HG03280 (cell line): ENCODE data around the gene CAMK1.

Experiments used
- ATAC-seq: cut with Tn5 transposase; IDR thresholded peaks from one replicate; pipeline ENCODE4 v1.9.1; 2021; ENCODE audit warnings: mild to moderate bottlenecking, moderate library complexity; ENCODE audit not compliant: unreplicated experiment

The CAMK1 gene

DNA sequence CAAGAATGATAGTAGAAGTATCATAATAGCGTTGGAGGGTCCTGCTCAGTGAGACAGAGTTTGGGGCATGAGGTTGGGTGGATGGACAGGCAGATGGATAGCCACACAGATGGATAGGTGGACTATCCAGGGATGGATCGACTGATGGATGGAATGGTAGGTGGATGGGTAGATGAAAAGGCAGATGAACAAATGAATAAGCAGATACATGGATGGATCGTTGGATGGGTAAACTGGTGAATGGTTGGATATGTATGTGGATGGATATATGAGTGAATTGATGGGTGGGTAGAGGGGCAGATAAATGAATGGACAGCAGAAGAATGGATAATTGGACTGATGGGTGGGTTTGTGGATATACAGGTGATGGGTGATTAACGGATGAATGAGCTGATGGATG lies 56.6 kb downstream of the CAMK1 start:
- ATAC-seq: no peak

DNA sequence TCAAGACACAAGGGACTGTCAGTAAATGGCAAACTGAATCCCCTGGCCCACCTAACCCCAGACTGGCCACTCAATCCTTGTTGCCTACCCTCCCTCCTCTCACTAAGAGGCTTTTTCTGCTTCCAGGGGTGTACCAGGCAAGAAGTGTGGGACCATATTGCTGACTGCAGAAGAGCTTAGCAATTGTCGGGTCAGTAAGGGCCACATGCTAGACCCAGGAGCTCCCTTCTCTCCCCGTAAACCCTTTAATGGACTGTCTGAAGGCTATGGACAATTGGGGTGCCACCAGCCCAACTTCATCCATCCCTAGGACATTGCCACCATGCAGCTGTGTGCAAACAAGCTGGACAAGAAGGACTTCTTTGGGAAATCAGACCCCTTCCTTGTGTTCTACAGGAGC lies 57.3 kb downstream of the CAMK1 start:
- no peak for ATAC-seq

DNA sequence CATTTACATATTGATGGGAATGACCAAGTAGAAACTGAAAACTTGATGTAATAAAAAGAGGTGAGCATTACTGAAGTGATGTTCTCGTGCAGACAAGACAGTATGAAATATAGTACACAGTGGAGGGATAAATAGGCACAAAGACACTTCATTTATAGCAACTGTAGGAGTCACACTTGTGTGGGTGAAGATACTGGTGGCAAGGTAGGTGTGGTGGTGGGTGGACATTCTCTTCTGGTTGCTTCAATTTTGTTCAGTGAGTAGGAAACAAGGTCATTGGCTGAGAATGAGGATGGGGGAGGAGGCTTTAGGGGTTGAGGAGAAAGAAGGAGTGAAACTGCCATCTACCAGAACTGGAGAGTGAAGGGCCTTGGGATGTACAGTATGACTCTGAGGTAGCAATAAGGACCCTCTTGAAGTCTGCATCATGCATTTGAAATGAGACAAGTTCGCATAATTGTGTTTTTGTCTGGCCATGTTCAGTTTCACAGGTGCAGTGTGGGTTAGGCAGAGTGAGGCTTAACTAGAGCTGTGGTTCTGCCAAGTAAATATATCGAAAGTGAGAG lies 59.5 kb downstream of the CAMK1 start:
- no peak for ATAC-seq
